ENCODE results near the gene SARS1.

DNA sequence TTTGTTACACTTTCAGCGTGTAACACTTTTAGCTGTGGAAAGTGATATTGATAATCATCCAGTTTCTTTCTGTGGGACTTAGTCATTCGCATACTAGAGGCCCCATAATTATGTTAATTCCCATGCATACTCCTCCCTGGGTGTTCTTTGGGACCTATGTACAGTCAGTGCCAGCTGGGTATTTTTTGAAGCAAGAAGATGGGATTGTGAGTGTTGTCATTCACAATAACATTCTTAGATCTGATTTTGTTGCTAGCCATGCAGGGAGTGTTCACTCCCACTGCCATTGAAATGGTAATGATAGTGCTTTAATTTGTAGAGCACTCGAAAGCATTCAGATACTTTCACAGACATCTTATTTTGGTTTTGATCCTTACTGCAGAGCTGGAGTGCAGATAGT lies 11.6 kb downstream of the SARS1 start:
- TF ChIP-seq EZH2 (IDR thresholded peaks at IDR 0.05) (no peak), POLR2AphosphoS5 (IDR thresholded peaks at IDR 0.05; ENCODE audit: borderline replicate concordance, low read depth, low read length) (no peak)
